GM11168 (cell line): ENCODE measurements around the gene FOS.
"Not testable (repeated sequence)": the region's sequence is repeated elsewhere in the genome, so short reads cannot be mapped to it uniquely, and the experiment has no call there.

Experiments used
- in situ Hi-C: fragments of 300-500 bp; cut with MboI; formaldehyde crosslinking; loops from one replicate; pipeline ENCODE4 v1.12.0; 2022; ENCODE audit warnings: low sequenced_read_pairs; ENCODE audit not compliant: unreplicated experiment

The FOS gene

GRCh38 chr14:75278422-75279152 lies at the start of gene FOS:
TSS of gene FOS (plus strand) at chr14:75278828. CDS start at chr14:75278983, 155 bp downstream.
- in situ Hi-C loops = no loop called here

GRCh38 chr14:75229661-75230139 lies 48.9 kb upstream of the FOS start:
- in situ Hi-C loops = no loop called here

- in situ Hi-C loops = no loop called here
These were observed 48.4 kb upstream of the FOS start for GRCh38 chr14:75230140-75230792.

- in situ Hi-C loops = no loop called here
These were observed 47.3 kb upstream of the FOS start for GRCh38 chr14:75231320-75231719.

- in situ Hi-C loops = no loop called here
These were observed 46.4 kb upstream of the FOS start for GRCh38 chr14:75232191-75232590.

GRCh38 chr14:75232597-75232996 lies 46.0 kb upstream of the FOS start:
- in situ Hi-C loops = no loop called here

- in situ Hi-C loops = no loop called here
These were observed 44.2 kb upstream of the FOS start for GRCh38 chr14:75234173-75235115.

GRCh38 chr14:75235198-75235597 lies 43.4 kb upstream of the FOS start:
- in situ Hi-C loops = not testable (repeated sequence)

- in situ Hi-C loops = no loop called here
These were observed 42.2 kb upstream of the FOS start for GRCh38 chr14:75236467-75236866.

- in situ Hi-C loops = no loop called here
These were observed 41.7 kb upstream of the FOS start for GRCh38 chr14:75236901-75237419.

GRCh38 chr14:75238756-75239455 lies 39.7 kb upstream of the FOS start:
- in situ Hi-C loops = no loop called here

GRCh38 chr14:75240781-75241180 lies 37.8 kb upstream of the FOS start:
- in situ Hi-C loops = no loop called here

- in situ Hi-C loops = no loop called here
These were observed 35.9 kb upstream of the FOS start for GRCh38 chr14:75242546-75243273.

- in situ Hi-C loops = no loop called here
These were observed 34.5 kb upstream of the FOS start for GRCh38 chr14:75244121-75244520.

- in situ Hi-C loops = no loop called here
These were observed 31.9 kb upstream of the FOS start for GRCh38 chr14:75246546-75247285.

- in situ Hi-C loops = no loop called here
These were observed 31.2 kb upstream of the FOS start for GRCh38 chr14:75247286-75247922.

GRCh38 chr14:75247939-75248338 lies 30.7 kb upstream of the FOS start:
- in situ Hi-C loops = no loop called here
